OCI-LY1 (cell line): ENCODE data around the gene TDRD10.
A peak's percentile ranks its signal among the peaks of the same experiment; 100 is the strongest.

ENCODE experiments used
- H2AFZ ChIP-seq: fragments of 200-600 bp; sonication (generic), shearing (Covaris generic); 2 replicates; pipeline ENCODE4 v1.6.0; 2014; ENCODE audit warnings: antibody characterized with exemption, mild to moderate bottlenecking, low read length
- H3F3A ChIP-seq: fragments of 200-600 bp; sonication (generic), shearing (Covaris generic); 2 replicates; pipeline ENCODE4 v1.6.0; 2014; ENCODE audit warnings: mild to moderate bottlenecking, antibody characterized with exemption, low read length, moderate library complexity; ENCODE audit not compliant: insufficient read depth
- H3K27ac ChIP-seq: fragments of 200-600 bp; sonication (generic); 2 replicates; pipeline ENCODE4 v1.5.1; 2014; ENCODE audit warnings: low read length, mixed run types, mild to moderate bottlenecking, low read depth; ENCODE audit not compliant: poor library complexity, severe bottlenecking
- H3K27me3 ChIP-seq: fragments of 200-600 bp; sonication (generic); 2 replicates; pipeline ENCODE4 v1.6.0; 2014; ENCODE audit warnings: antibody characterized with exemption, mild to moderate bottlenecking, low read length, moderate library complexity; ENCODE audit not compliant: insufficient read depth
- H3K36me3 ChIP-seq: fragments of 200-600 bp; sonication (generic); 2 replicates; pipeline ENCODE4 v1.6.1; 2014; ENCODE audit warnings: mild to moderate bottlenecking, antibody characterized with exemption, low read length, moderate library complexity, mixed read lengths; ENCODE audit not compliant: insufficient read depth
- H3K4me1 ChIP-seq: fragments of 200-600 bp; sonication (generic); 2 replicates; pipeline ENCODE4 v1.5.1; 2014; ENCODE audit warnings: mild to moderate bottlenecking, low read length, moderate library complexity; ENCODE audit not compliant: insufficient read depth, severe bottlenecking
- H3K4me2 ChIP-seq: fragments of 200-600 bp; sonication (generic), shearing (Covaris generic); 2 replicates; pipeline ENCODE4 v1.6.1; 2014; ENCODE audit warnings: low read length
- H3K4me3 ChIP-seq: fragments of 200-600 bp; sonication (generic); 2 replicates; pipeline ENCODE4 v1.5.1; 2014; ENCODE audit warnings: low read length, low read depth, mild to moderate bottlenecking, mixed read lengths; ENCODE audit not compliant: poor library complexity, severe bottlenecking
- H3K79me2 ChIP-seq: fragments of 200-600 bp; shearing (Covaris generic); 2 replicates; pipeline ENCODE4 v1.6.1; 2016; ENCODE audit warnings: mixed run types, low read length, mixed read lengths; ENCODE audit not compliant: insufficient read depth
- H3K9ac ChIP-seq: fragments of 200-600 bp; sonication (generic), shearing (Covaris generic); 2 replicates; pipeline ENCODE4 v1.6.1; 2014; ENCODE audit warnings: mild to moderate bottlenecking, low read length, mixed read lengths
- H3K9me2 ChIP-seq: fragments of 200-600 bp; sonication (generic), shearing (Covaris generic); 2 replicates; pipeline ENCODE4 v1.6.1; 2014; ENCODE audit warnings: low read depth, mild to moderate bottlenecking, low read length, mixed read lengths
- H3K9me3 ChIP-seq: fragments of 200-600 bp; shearing (Covaris generic); 2 replicates; pipeline ENCODE4 v1.6.1; 2014; ENCODE audit warnings: low read length, mixed read lengths
- H4K20me1 ChIP-seq: fragments of 200-600 bp; sonication (generic), shearing (Covaris generic); 2 replicates; pipeline ENCODE4 v1.6.0; 2016; ENCODE audit warnings: mild to moderate bottlenecking, low read length; ENCODE audit not compliant: insufficient read depth
- CTCF ChIP-seq: fragments of 200-600 bp; sonication (generic), shearing (Covaris generic); IDR thresholded peaks from 2 replicates; pipeline ENCODE4 v1.5.1; 2017; ENCODE audit warnings: mild to moderate bottlenecking, antibody characterized with exemption, low read length, moderate library complexity, mixed read lengths
- EZH2 ChIP-seq: fragments of 200-600 bp; sonication (generic), shearing (Covaris generic); IDR thresholded peaks from 2 replicates; pipeline ENCODE4 v1.8.0; 2017; ENCODE audit warnings: borderline replicate concordance, mixed run types, mild to moderate bottlenecking, antibody characterized with exemption, low read length, moderate library complexity, mixed read lengths

Gene TDRD10

GRCh38 chr1:154553056-154554030, 51.3 kb downstream of the TDRD10 start:
- Histone ChIP-seq H3K27me3 (no peaks in the 10 kb centered on the region), H3K9me3 (no peaks in the 10 kb centered on the region), H3K9me2 (no peaks in the 10 kb centered on the region), H3K4me3 (no peak overlapping the region), H3K4me2 (no peak overlapping the region), H3K27ac (no peak overlapping the region), H2AFZ (no peak overlapping the region), H4K20me1 (no peaks in the 10 kb centered on the region), H3F3A (no peaks in the 10 kb centered on the region), H3K79me2 (peaks cover 18% of the 10 kb centered on the region), H3K36me3 (peaks cover 74% of the 10 kb centered on the region), H3K4me1 (peaks cover 17% of the 10 kb centered on the region), H3K9ac (no peak overlapping the region)
- TF ChIP-seq CTCF (no peak), EZH2 (no peak)

GRCh38 chr1:154556422-154556821, 54.4 kb downstream of the TDRD10 start:
- no peaks in the 10 kb centered on the region for H3K27me3 ChIP-seq
- peak overlapping the region; percentile 82; the same call in 1 of the 2 replicates for H3K9ac ChIP-seq
- H3K36me3 ChIP-seq, result peaks cover 43% of the 10 kb centered on the region
- peak overlapping the region; percentile 93 for H3K4me2 ChIP-seq
- H3F3A ChIP-seq, result no peaks in the 10 kb centered on the region
- H3K27ac ChIP-seq, result no peak overlapping the region
- H2AFZ ChIP-seq, result no peak overlapping the region
- H3K79me2 ChIP-seq, result peaks cover 18% of the 10 kb centered on the region
- H3K9me2 ChIP-seq, result no peaks in the 10 kb centered on the region
- H4K20me1 ChIP-seq, result no peaks in the 10 kb centered on the region
- H3K9me3 ChIP-seq, result no peaks in the 10 kb centered on the region
- TF ChIP-seq EZH2 (no peak), CTCF (no peak)
- H3K4me3 ChIP-seq, result peak overlapping the region; percentile 74
- peaks cover 25% of the 10 kb centered on the region for H3K4me1 ChIP-seq

- Histone ChIP-seq H2AFZ (no peak overlapping the region), H3K9me2 (no peaks in the 10 kb centered on the region), H3K4me1 (peaks cover 25% of the 10 kb centered on the region), H3K4me2 (peak overlapping the region; percentile 93), H3F3A (no peaks in the 10 kb centered on the region), H3K27ac (no peak overlapping the region), H3K36me3 (peaks cover 34% of the 10 kb centered on the region), H3K9ac (peak overlapping the region; percentile 82), H3K9me3 (no peaks in the 10 kb centered on the region), H3K4me3 (peak overlapping the region; percentile 74), H3K27me3 (no peaks in the 10 kb centered on the region), H4K20me1 (no peaks in the 10 kb centered on the region), H3K79me2 (peaks cover 18% of the 10 kb centered on the region)
- TF ChIP-seq CTCF (no peak), EZH2 (no peak)
Measured at GRCh38 chr1:154557248-154557938, 55.4 kb downstream of the TDRD10 start.
